ENCODE data around the gene TNS4.

Gene TNS4

GRCh38 chr17:40432864-40433528 is 68.4 kb downstream of the TNS4 start:
- DNase-seq, result no peak

DNA sequence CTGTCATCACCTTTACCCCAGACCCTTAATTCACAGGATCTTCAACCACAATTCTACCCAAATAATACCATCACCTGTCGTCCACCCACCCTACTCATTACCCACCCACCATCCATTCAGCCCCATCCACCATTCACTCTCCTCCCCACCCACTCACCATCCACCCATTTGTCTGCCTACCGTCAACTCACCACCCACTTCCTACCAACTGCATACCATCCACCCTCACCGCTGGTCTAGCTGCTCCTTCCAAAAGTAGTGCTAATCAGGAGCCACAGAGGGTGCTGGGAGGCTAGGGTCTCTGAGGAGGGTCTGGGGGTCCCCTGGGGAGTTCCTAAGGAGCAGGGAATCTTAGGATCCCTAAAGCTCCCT is 70.2 kb downstream of the TNS4 start:
- no peak for DNase-seq

GRCh38 chr17:40430272-40431230 is 70.9 kb downstream of the TNS4 start:
- DNase-seq, result no peak

- DNase-seq, result no peak
Observed at GRCh38 chr17:40427002-40427491, 74.4 kb downstream of the TNS4 start.
